ENCODE results near the gene POU2F2. TPM values are rescaled to one million over a fixed set of nuclear protein-coding genes. Genes with fewer than 3 reads are reported as not detected.

Gene POU2F2
- polyA plus RNA-seq, 1 of the 3 experiments (the other 2 are of a cell fraction), result 0.49 TPM

DNA sequence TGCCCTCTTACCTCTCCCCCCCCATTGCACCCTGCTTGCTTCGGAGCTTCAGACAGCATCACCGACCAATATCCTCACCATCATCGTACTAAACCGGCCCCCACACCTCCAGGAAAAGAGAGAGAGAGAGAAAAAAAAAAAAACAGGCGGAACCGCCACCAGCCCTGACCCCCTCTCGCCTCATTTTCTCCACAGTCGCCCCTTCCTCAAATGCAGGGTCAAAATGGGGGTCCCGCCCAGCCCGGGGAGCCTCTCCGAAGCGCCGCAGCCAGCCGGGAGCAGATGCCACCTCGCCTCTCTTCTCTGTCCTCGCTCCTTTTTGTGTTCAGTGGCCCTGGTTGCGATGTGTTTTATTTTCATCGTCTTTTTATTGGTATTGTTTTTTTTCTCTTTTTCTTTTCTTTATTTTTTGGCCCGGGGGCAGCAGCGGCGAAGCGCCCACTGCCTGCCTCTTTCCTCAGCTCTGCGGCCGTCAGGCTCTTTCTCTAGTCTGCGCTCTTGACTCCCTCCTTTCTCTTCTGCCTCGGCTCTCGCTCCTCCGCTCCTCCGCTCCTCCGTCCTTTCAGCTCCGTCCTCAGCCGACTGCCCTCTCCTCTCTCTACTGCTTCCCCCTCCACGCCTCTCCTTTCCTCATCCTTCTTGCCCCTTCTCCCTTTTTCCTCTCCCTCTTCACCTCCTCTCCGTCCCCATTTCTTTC, 43.9 kb upstream of the POU2F2 start:
- peaks cover 0 to 11% of the 10 kb centered on the region in 2 experiments; a peak in 1 of 4 replicates for H3K4me1 ChIP-seq (ENCODE audit: control insufficient read depth in 1 of 2, insufficient read depth in 2 of 2, low read depth in 1 of 2, low read length in 1 of 2)
- TF ChIP-seq SIN3A (IDR thresholded peaks at IDR 0.05; ENCODE audit: borderline replicate concordance, low read depth, low read length) (no peak), POLR2AphosphoS5 (IDR thresholded peaks at IDR 0.05; ENCODE audit: low read depth, low read length) (no peak), CHD2 (IDR thresholded peaks at IDR 0.05; ENCODE audit: low read length, partially characterized antibody) (no peak), TEAD4 (IDR thresholded peaks at IDR 0.05; ENCODE audit: borderline replicate concordance, insufficient read depth) (no peak), FOSL2 (IDR thresholded peaks at IDR 0.05; ENCODE audit: borderline replicate concordance, low read depth) (no peak), EP300 (IDR thresholded peaks at IDR 0.05; ENCODE audit: borderline replicate concordance in 1 of 2, low read depth in 1 of 2, low read length in 1 of 2) (no peak), RAD21 (IDR thresholded peaks at IDR 0.05; ENCODE audit: low read length) (no peak), JUND (IDR thresholded peaks at IDR 0.05) (no peak), RXRA (IDR thresholded peaks at IDR 0.05; ENCODE audit: borderline replicate concordance, low read depth) (no peak), GABPA (IDR thresholded peaks at IDR 0.05; ENCODE audit: low read depth) (no peak)
- TF ChIP-seq, protein P1, sequence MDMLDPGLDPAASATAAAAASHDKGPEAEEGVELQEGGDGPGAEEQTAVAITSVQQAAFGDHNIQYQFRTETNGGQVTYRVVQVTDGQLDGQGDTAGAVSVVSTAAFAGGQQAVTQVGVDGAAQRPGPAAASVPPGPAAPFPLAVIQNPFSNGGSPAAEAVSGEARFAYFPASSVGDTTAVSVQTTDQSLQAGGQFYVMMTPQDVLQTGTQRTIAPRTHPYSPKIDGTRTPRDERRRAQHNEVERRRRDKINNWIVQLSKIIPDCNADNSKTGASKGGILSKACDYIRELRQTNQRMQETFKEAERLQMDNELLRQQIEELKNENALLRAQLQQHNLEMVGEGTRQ (IDR thresholded peaks at IDR 0.05; ENCODE audit: borderline replicate concordance, low read depth, low read length), result no peak
- TF ChIP-seq, protein P2, sequence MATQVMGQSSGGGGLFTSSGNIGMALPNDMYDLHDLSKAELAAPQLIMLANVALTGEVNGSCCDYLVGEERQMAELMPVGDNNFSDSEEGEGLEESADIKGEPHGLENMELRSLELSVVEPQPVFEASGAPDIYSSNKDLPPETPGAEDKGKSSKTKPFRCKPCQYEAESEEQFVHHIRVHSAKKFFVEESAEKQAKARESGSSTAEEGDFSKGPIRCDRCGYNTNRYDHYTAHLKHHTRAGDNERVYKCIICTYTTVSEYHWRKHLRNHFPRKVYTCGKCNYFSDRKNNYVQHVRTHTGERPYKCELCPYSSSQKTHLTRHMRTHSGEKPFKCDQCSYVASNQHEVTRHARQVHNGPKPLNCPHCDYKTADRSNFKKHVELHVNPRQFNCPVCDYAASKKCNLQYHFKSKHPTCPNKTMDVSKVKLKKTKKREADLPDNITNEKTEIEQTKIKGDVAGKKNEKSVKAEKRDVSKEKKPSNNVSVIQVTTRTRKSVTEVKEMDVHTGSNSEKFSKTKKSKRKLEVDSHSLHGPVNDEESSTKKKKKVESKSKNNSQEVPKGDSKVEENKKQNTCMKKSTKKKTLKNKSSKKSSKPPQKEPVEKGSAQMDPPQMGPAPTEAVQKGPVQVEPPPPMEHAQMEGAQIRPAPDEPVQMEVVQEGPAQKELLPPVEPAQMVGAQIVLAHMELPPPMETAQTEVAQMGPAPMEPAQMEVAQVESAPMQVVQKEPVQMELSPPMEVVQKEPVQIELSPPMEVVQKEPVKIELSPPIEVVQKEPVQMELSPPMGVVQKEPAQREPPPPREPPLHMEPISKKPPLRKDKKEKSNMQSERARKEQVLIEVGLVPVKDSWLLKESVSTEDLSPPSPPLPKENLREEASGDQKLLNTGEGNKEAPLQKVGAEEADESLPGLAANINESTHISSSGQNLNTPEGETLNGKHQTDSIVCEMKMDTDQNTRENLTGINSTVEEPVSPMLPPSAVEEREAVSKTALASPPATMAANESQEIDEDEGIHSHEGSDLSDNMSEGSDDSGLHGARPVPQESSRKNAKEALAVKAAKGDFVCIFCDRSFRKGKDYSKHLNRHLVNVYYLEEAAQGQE (IDR thresholded peaks at IDR 0.05; ENCODE audit: low read depth, low read length), result no peak
- TF ChIP-seq, protein P3, sequence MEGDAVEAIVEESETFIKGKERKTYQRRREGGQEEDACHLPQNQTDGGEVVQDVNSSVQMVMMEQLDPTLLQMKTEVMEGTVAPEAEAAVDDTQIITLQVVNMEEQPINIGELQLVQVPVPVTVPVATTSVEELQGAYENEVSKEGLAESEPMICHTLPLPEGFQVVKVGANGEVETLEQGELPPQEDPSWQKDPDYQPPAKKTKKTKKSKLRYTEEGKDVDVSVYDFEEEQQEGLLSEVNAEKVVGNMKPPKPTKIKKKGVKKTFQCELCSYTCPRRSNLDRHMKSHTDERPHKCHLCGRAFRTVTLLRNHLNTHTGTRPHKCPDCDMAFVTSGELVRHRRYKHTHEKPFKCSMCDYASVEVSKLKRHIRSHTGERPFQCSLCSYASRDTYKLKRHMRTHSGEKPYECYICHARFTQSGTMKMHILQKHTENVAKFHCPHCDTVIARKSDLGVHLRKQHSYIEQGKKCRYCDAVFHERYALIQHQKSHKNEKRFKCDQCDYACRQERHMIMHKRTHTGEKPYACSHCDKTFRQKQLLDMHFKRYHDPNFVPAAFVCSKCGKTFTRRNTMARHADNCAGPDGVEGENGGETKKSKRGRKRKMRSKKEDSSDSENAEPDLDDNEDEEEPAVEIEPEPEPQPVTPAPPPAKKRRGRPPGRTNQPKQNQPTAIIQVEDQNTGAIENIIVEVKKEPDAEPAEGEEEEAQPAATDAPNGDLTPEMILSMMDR (IDR thresholded peaks at IDR 0.05), result no peak
- TF ChIP-seq, protein P4, sequence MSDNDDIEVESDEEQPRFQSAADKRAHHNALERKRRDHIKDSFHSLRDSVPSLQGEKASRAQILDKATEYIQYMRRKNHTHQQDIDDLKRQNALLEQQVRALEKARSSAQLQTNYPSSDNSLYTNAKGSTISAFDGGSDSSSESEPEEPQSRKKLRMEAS (IDR thresholded peaks at IDR 0.05; ENCODE audit: low read depth), result no peak
- TF ChIP-seq, protein P5, sequence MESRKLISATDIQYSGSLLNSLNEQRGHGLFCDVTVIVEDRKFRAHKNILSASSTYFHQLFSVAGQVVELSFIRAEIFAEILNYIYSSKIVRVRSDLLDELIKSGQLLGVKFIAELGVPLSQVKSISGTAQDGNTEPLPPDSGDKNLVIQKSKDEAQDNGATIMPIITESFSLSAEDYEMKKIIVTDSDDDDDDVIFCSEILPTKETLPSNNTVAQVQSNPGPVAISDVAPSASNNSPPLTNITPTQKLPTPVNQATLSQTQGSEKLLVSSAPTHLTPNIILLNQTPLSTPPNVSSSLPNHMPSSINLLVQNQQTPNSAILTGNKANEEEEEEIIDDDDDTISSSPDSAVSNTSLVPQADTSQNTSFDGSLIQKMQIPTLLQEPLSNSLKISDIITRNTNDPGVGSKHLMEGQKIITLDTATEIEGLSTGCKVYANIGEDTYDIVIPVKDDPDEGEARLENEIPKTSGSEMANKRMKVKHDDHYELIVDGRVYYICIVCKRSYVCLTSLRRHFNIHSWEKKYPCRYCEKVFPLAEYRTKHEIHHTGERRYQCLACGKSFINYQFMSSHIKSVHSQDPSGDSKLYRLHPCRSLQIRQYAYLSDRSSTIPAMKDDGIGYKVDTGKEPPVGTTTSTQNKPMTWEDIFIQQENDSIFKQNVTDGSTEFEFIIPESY (IDR thresholded peaks at IDR 0.05; ENCODE audit: borderline replicate concordance, low read depth), result no peak
- WGBS (ENCODE audit: low lambda C conversion rate), result 1% methylated on average over 34 of the region's 34 CpGs

More for the DNA sequence above, 43.9 kb upstream of the POU2F2 start:
- no peaks in the 10 kb centered on the region for H3K9me2 ChIP-seq
- H3K36me3 ChIP-seq (replicated peaks in 1 of 2; ENCODE audit: control insufficient read depth in 1 of 2, insufficient read depth in 2 of 2, low read length in 1 of 2), result no peaks in the 10 kb centered on the region
- DNase-seq, result peak; percentile 59
- H3K9ac ChIP-seq, result peak overlapping the region; percentile 25; the same call in 1 of the 2 replicates
- peaks cover 12% of the 10 kb centered on the region for H3F3A ChIP-seq (replicated peaks; ENCODE audit: insufficient read depth)
- no peaks in the 10 kb centered on the region for H3K9me3 ChIP-seq
- H3K4me2 ChIP-seq, result peak overlapping the region; percentile 91
- ChIA-PET CTCF (interaction anchor here (0.7 to 3.9 kb wide), 17 partner anchors 8 to 265 kb away, joined by 3 to 32 read pairs (median 4); partner anchors contain the start of genes PAFAH1B3, POU2F2 and PRR19), POLR2A (no interaction called here)
- no peak overlapping the region; a peak in 1 of 4 replicates for H3K27ac ChIP-seq (ENCODE audit: low read depth in 2 of 2, low read length in 1 of 2)
- H4K20me1 ChIP-seq (ENCODE audit: insufficient read depth), result no peaks in the 10 kb centered on the region
- peak overlapping the region; percentile 90 for H2AFZ ChIP-seq (ENCODE audit: low read depth)
- H3K4me3 ChIP-seq (ENCODE audit: low read depth in 2 of 2, low read length in 1 of 2), result peak overlapping the region; percentile 52 to 78
- no peaks in the 10 kb centered on the region for H3K79me2 ChIP-seq (ENCODE audit: insufficient read depth)
- peaks cover 35% of the 10 kb centered on the region for H3K27me3 ChIP-seq (ENCODE audit: insufficient read depth)

Data from SK-N-SH (cell line).